ENCODE results near the gene HCRTR1.

Gene HCRTR1

GRCh38 chr1:31627301-31627929, 9.9 kb downstream of the HCRTR1 start:
- DNase-seq = peak; percentile 58

DNA sequence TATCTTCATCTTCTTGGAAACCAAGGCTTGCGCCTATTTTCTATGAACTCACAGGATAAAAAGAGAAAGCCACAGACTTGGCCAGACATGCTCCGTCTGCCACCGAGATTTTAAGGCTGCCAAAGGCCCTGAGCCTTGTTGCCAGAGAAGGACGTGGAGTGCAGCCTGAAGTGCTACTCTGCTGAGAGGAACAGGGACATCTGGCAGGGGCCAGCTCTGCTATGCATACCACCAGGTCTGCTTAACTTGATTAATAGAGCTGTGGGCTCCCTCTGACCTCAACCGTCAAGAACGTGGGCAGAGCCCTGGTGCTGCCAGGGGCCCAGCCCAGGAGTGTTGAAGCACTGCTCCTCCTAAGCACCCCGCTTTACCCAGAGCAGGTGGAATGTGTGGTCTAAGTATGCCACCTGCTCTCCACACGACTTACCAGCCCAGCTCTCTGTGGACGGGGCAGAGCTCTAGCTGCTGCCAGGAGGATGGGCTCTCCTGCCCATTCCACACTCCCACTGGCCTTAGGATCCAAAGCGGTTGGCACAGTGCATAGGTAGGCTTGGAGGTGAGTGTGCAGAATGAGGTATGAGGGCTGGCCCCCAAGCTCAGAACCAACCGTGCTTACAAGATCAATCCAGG, 10.6 kb downstream of the HCRTR1 start:
- peak; percentile 46 for DNase-seq

DNA sequence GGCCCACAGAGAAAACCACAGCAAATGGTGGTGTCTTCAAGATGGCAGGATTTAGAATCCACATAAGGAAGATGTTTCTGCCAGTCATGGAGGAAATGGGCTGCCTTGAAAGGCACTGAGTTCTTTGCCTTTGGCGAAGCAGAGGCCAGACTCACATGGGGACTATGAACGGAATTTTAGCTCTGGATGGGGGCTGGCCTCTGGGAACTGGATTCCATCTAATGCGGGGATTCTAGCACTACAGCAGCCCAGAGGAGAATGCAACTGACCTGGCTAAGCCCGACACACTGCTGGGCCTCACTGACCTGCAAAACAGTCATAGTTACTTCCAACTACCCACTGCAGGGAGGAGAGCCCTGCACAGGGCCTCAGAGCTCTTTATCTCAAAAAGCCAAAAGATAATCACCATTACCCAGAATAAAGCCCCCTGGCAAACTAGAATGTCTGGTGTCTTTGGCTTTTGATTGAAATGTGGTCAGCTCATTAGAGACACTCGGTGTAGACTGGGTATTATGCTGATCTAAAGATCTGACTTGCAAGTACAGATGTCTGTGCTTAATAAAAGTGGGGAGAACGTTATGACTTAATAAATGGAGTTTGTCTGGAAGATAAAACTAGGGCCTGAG, 11.6 kb downstream of the HCRTR1 start:
- no peak for DNase-seq

DNA sequence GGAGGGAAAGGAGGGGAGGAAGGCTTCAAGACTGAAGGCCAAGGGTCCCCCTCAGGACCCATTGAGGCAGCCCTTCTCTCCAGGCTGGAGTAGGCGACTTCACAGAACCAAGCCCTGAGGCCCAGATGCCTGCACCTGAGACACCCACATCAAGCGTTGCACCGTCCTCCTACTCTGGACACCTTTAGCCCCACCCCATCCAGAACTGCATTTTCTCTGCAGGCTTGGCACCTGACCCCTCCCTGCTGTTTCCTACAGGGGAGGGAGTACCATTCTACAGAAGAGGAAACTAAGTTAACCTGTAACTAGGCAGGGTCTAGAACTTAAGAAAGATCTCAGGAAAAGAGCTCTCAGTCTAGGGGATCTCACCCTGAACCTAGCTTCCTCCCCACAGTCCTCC, 15.2 kb downstream of the HCRTR1 start:
- DNase-seq = no peak

DNA sequence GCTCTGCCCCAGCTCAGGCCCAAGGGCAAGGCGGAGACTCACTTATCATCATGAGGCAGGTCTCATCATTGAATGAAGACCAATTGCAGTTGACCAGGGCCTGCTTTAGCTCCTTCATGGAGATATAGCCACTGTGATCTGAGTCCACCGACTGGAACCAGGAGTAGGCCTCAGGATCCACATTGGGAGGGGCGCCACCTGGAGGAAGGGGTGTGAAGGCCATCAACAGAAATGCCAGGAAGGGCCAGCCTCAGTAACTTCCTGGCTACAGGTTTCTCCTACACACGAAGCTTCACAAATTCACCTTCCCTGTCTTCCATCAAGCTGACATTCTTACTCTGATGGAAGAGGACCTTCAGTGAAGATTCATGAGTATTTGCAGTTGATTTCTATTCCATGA, 15.6 kb downstream of the HCRTR1 start:
- peak; percentile 70 for DNase-seq

GRCh38 chr1:31637915-31638673, 20.6 kb downstream of the HCRTR1 start:
- no peak for DNase-seq

GRCh38 chr1:31639543-31639942, 22.1 kb downstream of the HCRTR1 start:
- no peak for DNase-seq

DNA sequence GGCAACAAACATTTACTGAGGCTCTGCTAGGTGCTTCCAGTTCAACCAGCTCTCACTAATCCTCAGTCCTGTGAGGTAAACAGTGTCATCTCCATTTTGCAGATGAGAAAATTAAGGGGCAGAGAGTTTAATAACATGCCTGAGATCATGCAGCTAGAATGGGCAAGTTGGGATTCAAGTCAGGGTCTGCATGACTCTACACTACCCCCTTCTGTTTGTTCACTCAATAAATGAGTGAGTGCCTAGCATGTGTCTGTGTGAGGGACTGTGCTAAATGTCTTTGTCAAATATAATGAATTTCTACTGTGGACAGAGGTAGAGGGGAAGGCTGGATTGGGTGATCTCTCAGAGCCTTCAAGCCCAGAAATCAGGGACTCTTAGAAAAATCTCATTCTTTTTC, 22.7 kb downstream of the HCRTR1 start:
- DNase-seq = no peak

DNA sequence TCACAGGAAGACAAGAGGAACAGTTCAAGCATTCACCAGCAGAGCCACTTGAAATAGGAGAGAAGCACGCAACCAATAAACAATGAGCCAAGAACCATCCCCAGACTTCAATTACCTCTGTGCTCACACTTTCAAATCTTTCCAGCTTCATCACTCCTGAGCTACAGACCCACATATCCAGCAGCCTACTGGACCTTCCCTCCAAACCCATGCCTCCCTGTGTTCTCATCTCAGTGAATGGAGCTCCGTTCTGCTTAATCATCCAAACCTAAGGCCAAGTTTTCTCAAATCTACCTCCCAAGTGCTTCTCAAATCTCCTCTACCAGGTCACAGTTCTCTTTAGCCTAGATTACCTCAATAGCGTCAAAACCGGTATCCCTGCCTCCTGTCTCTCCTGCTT, 23.5 kb downstream of the HCRTR1 start:
- no peak for DNase-seq

DNA sequence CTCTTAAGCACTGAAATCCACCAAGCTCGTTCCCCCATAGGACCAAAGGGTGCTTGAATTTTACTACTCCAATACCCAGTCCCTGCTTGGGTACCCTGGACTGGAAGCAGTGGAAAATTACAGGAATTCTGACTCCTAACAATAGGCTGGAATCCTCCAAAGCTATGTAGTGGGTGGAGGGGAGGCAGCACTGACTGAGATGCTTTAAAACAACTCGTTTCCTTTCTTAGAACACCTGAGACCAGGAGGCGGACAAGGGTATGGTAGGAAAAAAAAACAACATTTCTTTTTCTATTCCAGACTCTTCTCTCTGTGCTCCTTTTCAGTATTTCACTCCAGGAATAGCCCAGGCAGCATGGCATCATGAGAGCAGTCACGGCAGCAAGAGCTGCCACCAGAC, 24.9 kb downstream of the HCRTR1 start:
- no peak for DNase-seq

- DNase-seq = no peak
Measured at GRCh38 chr1:31642897-31643296, 25.4 kb downstream of the HCRTR1 start.

- DNase-seq = no peak
Measured at GRCh38 chr1:31643976-31644559, 26.6 kb downstream of the HCRTR1 start.

GRCh38 chr1:31644560-31645273, 27.2 kb downstream of the HCRTR1 start, which contains the start of gene PEF1:
Gene PEF1, minus strand, starts transcription at chr1:31644876. Its CDS starts 12 bp downstream, at chr1:31644864.
- peak; percentile 100 for DNase-seq

DNA sequence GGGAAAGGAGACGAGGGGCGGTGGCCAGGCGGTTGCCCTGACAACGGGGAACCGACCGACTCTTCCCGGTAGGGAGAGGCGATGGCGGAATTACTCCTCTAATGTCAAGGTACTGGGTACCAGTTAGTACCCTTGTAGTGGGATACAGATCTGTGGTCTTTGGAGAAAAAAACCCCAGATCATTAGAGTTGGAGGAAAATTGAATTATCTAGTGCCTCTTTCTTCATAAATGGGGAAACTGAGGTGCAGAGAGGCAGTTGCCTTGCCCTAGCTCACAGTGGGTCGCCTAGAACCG, 27.7 kb downstream of the HCRTR1 start:
- DNase-seq = no peak

DNA sequence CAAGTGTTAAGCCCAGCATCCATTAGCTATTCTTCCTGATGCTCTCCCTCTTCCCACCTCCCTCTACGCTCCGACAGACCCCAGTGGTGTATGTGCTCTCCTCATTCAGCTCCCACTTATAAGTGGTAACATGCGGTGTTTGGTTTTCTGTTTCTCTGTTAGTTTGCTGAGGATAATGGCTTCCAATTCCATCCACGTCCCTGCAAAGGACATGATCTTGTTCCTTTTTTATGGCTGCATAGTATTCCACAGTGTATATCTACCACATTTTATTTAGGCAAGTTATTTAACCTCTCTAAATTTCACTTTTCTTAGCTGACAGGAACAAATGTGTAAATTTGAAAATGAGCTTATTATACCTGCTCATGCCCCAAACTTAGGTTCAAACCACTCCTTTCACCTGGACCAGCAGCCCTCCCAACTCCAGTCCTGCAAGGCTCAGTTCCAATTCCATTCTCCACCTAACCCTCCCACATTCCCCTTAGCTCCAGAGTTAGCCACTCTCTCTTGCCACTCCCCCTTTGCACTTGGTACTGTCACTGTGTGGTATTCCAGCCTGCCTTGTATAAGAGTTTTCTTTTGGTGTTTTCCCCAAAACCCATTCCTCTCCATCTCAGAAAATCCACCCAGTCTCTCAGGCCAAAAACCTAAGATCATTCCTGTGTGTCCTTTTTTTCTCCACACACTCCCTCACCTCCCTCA, 28.9 kb downstream of the HCRTR1 start:
- DNase-seq = no peak

- DNase-seq = no peak
Measured at GRCh38 chr1:31647106-31647505, 29.6 kb downstream of the HCRTR1 start.

DNA sequence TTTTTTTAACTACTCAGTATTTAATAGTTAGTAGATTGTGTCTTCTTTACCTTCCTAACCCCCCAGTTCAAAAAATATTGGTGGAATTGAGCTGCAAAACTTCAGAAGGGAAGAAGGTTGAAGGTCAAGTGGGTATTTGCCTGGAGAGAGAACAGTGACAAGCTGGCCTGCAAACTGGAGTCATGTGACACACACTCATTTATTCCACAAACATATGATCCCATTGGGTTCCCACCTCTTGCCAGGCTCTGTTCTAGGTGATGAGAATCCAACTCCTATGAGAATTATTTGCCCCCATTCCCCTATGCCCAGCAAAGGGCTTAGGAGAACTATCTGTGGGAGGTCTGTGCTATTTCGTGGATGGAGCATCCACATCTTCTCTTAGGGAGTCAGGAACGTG, 30.7 kb downstream of the HCRTR1 start:
- no peak for DNase-seq

DNA sequence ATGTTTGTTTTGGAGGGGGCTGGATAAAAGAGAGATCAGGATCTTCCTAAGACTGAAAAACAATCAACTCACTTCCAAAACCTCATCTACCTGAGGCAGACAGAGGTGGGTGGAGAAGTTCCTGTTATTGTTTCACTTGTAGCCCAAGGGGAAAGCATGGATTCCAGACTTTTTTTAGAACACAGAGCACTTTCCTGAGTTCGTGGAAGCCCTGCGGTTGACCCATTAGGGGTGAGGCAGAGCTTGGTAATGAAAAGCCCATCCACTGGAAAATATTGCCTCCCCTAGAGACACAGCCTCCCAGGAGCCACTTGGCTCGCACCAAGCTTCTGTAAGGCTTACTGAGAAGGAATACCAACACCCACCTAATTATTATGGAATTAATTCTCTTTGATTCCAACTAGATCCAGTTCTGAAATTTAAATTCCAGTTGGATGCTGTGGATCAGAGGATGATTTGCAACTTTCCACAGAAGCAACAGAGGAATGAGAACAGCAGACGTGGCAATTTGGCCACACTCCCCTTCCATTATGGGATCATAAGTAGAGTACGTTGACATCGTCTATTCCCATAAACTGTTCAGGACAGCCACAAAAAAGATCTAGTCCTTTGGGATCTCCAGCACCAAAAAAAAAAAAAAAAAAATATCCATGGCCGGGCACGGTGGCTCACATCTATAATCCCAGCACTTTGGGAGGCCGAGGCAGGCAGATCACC, 31.3 kb downstream of the HCRTR1 start:
- no peak for DNase-seq

DNA sequence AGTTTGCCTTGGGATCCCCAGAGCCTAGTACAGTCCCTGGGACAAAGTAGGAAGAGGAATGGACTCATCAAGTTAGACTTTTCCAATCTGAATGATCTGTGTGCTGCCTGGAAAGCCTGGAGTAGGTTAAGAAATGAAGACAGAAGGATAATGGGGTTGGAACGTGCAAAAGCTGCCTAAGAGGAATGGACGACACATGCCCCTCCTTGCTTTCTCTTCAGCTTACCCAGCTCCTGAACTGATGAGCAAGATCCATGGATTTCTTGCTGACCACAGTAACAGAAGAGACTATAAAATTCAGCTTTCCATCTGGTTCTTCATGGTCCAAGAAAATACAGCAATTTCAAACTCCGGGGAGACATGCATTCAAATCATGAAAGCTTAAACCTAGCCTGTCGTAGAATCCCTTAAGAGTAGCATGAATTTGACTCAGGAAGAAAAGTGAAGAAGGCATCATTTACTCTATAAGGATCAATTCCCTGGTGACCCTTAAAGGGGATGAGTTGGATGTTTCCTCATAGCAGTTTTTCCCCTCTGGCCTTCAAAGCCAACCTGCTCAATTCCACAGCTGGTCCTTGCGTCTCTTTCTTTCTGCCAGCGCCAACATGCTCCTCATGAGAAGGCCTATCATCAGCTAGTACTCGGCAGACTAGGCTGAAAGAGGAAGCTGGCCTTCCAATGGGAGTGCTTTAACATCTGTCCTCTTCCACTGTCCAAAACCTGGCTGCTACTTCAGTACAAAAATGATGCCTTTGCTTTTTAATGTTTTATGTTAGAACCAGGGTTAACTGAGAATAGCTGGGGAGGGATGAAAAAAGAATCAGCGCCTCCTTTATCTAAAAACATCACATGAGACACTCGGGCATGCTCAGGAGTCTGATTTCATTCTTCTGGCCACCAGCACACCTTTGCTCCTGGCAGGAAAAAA, 32.9 kb downstream of the HCRTR1 start:
- DNase-seq = no peak

DNA sequence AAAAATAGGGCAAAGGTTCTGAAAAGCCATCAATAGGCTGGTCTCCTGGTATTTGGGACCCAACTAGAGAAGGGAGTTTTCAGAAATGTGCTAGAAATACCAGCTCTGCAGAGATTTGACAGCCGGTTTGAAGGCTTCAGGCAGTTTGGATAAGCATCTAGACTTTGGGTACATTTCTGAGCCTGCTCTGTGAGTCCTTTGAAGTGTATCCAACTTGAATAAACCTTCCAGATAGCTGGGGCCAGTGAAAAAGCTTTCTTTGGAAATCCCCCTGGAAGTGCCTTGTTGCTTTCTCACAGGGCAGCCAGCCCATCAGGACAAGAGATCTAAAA, 33.6 kb downstream of the HCRTR1 start:
- DNase-seq = no peak

GRCh38 chr1:31651766-31652165, 34.3 kb downstream of the HCRTR1 start:
- DNase-seq = no peak

Measured in activated effector memory CD4-positive, alpha-beta T cell treated with anti-CD3 and anti-CD28 coated beads, Interleukin-2, amount 50 U/mL, for 16 hours (primary cell).